Sigmoid colon (tissue), 4 donors: Measurements from ENCODE around the gene LIMS2.

Experiments
- EP300 ChIP-seq, 4 donors: sonication (generic); formaldehyde crosslinking; IDR thresholded peaks; one replicate each; pipeline ENCODE4 v1.6.1; 2017; ENCODE audit warnings: antibody characterized with exemption in 4 of 4
- POLR2A ChIP-seq, 2 donors: fragments of 450-650 bp; IDR thresholded peaks; one replicate each; pipeline ENCODE4 v1.6.1; 2016; ENCODE audit warnings: antibody characterized with exemption in 2 of 2, mild to moderate bottlenecking in 2 of 2, moderate library complexity in 2 of 2
- POLR2AphosphoS5 ChIP-seq, 4 donors: sonication (generic); formaldehyde crosslinking; IDR thresholded peaks; one replicate each; pipeline ENCODE4 v1.6.1; 2017; ENCODE audit warnings: antibody characterized with exemption in 4 of 4
- TF ChIP-seq, protein P1 (sequence below), 4 experiments: fragments of 450-650 bp in 3 of 4; fragments of 200-600 bp in 1 of 4; IDR thresholded peaks; one replicate each; pipeline ENCODE4 v1.5.1; 2016 to 2019; ENCODE audit warnings: antibody characterized with exemption in 4 of 4, mild to moderate bottlenecking in 3 of 4, moderate library complexity in 2 of 4

DNA sequence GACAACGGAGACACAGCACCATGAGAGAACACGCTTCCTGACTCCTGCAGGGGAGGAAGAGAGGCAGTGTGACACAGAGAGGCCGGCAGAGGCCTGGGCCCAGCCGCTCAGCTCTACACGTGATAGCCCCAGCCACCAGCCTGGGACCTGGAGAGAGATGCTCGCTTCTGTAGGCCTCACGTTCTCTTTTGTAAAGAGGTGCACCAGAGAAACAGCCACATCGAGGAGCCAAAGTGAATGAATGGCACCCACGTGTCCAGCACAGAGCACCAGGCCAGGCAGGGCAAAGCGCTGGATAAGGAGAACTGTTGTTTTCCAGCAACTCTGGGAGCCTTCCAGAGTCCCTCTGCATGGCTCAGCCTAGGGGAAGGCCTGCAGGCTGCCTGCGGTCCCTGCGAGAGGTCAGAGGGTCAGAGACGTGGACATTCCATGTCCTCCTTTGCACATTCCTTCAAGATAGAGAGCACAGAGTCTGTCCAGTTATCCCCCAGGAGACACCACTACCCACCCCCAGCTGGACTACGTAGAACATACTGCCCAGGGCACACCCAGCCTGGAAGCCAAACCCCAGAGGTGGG lies 14.2 kb downstream of the LIMS2 start:
- TF ChIP-seq, protein P1, sequence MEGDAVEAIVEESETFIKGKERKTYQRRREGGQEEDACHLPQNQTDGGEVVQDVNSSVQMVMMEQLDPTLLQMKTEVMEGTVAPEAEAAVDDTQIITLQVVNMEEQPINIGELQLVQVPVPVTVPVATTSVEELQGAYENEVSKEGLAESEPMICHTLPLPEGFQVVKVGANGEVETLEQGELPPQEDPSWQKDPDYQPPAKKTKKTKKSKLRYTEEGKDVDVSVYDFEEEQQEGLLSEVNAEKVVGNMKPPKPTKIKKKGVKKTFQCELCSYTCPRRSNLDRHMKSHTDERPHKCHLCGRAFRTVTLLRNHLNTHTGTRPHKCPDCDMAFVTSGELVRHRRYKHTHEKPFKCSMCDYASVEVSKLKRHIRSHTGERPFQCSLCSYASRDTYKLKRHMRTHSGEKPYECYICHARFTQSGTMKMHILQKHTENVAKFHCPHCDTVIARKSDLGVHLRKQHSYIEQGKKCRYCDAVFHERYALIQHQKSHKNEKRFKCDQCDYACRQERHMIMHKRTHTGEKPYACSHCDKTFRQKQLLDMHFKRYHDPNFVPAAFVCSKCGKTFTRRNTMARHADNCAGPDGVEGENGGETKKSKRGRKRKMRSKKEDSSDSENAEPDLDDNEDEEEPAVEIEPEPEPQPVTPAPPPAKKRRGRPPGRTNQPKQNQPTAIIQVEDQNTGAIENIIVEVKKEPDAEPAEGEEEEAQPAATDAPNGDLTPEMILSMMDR (IDR thresholded peaks at IDR 0.05) = no peak
- TF ChIP-seq POLR2A (IDR thresholded peaks at IDR 0.05) (no peak), POLR2AphosphoS5 (IDR thresholded peaks at IDR 0.05) (peak in 1 of 4 donors; percentile 39), EP300 (IDR thresholded peaks at IDR 0.05) (no peak)
